B cell (primary cell): ENCODE data around the gene DLG2. TPM values are rescaled to one million over a fixed set of nuclear protein-coding genes. Genes with fewer than 3 reads are reported as not detected.

Source experiments
- ATAC-seq: fragments of 200-7000 bp; cut with Tn5 transposase; one replicate; pipeline ENCODE4 v1.10.0; 2021; ENCODE audit warnings: low read depth, mild to moderate bottlenecking, moderate number of reproducible peaks, moderate library complexity
- CTCF ChIA-PET: fragments of 350-600 bp; sonication (Branson Sonifier 250); formaldehyde crosslinking; loops from one replicate; lab custom pipeline; 2021; ENCODE audit warnings: antibody characterized with exemption, inconsistent platforms; lab: Charles Lee
- POLR2A ChIA-PET: fragments of 350-600 bp; sonication (Branson Sonifier 250); formaldehyde crosslinking; loops from one replicate; lab custom pipeline; 2021; ENCODE audit warnings: antibody characterized with exemption; lab: Charles Lee
- DNase-seq: peaks from one replicate; pipeline ENCODE4 v3.0.0; 2013
- H2AFZ ChIP-seq: 2 replicates; pipeline ENCODE4 v1.6.1; 2012; ENCODE audit warnings: mild to moderate bottlenecking, low read depth, low read length; ENCODE audit not compliant: insufficient read depth, poor library complexity, severe bottlenecking
- H3K27ac ChIP-seq, 2 donors: 1 replicate in 1 of 2; 2 replicates in 1 of 2; pipeline ENCODE4 v1.5.1; 2012 to 2013; ENCODE audit warnings: low read length in 2 of 2, mild to moderate bottlenecking in 2 of 2, moderate library complexity in 1 of 2
- H3K27me3 ChIP-seq, 4 experiments: fragments of 200-600 bp in 1 of 4; sonication (generic) in 1 of 4; replicated peaks in 1 of 4; 1 replicate in 2 of 4; 2 replicates in 2 of 4; pipeline versions ENCODE4 v1.6.1 to v1.7.0; 2013 to 2016; ENCODE audit warnings: low read length in 3 of 4, mild to moderate bottlenecking in 2 of 4, mixed read lengths in 1 of 4, moderate library complexity in 1 of 4; ENCODE audit not compliant: insufficient read depth in 4 of 4, control insufficient read depth in 3 of 4; ENCODE audit errors: control extremely low read depth in 1 of 4
- H3K36me3 ChIP-seq, 2 experiments: replicated peaks in 1 of 2; 1 replicate in 1 of 2; 2 replicates in 1 of 2; pipeline versions ENCODE4 v1.6.1 to v1.7.1; 2013; ENCODE audit warnings: low read length in 1 of 2; ENCODE audit not compliant: insufficient read depth in 2 of 2, control insufficient read depth in 1 of 2; ENCODE audit errors: control extremely low read depth in 1 of 2, extremely low read depth in 1 of 2
- H3K4me1 ChIP-seq, 2 donors: fragments of 200-600 bp in 1 of 2; sonication (generic) in 1 of 2; 1 replicate in 1 of 2; 2 replicates in 1 of 2; pipeline versions ENCODE4 v1.5.1 to v1.6.1; 2013 to 2017; ENCODE audit warnings: low read length in 2 of 2; ENCODE audit not compliant: control insufficient read depth in 2 of 2, insufficient read depth in 2 of 2
- H3K4me2 ChIP-seq: replicated peaks from 2 replicates; pipeline ENCODE3; 2012; ENCODE audit warnings: mild to moderate bottlenecking, low read depth, low read length; ENCODE audit not compliant: poor library complexity, severe bottlenecking
- H3K4me3 ChIP-seq, 5 experiments: fragments of 200-600 bp in 1 of 5; sonication (generic) in 1 of 5; 1 replicate in 3 of 5; 2 replicates in 2 of 5; pipeline versions ENCODE4 v1.5.1 to v1.7.0; 2011 to 2016; ENCODE audit warnings: low read length in 4 of 5, mild to moderate bottlenecking in 4 of 5, low read depth in 2 of 5, control low read depth in 1 of 5, moderate library complexity in 1 of 5; ENCODE audit not compliant: insufficient read depth in 1 of 5; ENCODE audit errors: control extremely low read depth in 1 of 5, extremely low read depth in 1 of 5
- H3K79me2 ChIP-seq: fragments of 200-600 bp; sonication (generic); one replicate; pipeline ENCODE4 v1.6.0; 2016; ENCODE audit warnings: low read length; ENCODE audit not compliant: control insufficient read depth, insufficient read depth
- H3K9ac ChIP-seq: fragments of 200-600 bp; sonication (generic); 2 replicates; pipeline ENCODE4 v1.6.1; 2017; ENCODE audit warnings: mild to moderate bottlenecking, low read length, moderate library complexity
- H3K9me3 ChIP-seq, 3 donors: one replicate each; pipeline versions ENCODE4 v1.6.1 to v1.7.1; 2013; ENCODE audit warnings: low read length in 2 of 3; ENCODE audit not compliant: control insufficient read depth in 2 of 3, insufficient read depth in 1 of 3; ENCODE audit errors: control extremely low read depth in 1 of 3
- H4K20me1 ChIP-seq: 2 replicates; pipeline ENCODE4 v1.6.0; 2012; ENCODE audit warnings: mild to moderate bottlenecking, low read length; ENCODE audit not compliant: insufficient read depth, control insufficient read depth, poor library complexity, severe bottlenecking
- H3K27ac Mint-ChIP-seq: one replicate; pipeline ENCODE4 v1.8.0; 2021; ENCODE audit warnings: mixed read lengths
- H3K27me3 Mint-ChIP-seq: one replicate; pipeline ENCODE4 v1.8.0; 2021; ENCODE audit warnings: mixed read lengths
- H3K4me1 Mint-ChIP-seq: one replicate; pipeline ENCODE4 v1.8.0; 2021; ENCODE audit warnings: mixed read lengths
- H3K4me3 Mint-ChIP-seq: one replicate; pipeline ENCODE4 v1.8.0; 2021; ENCODE audit warnings: mixed read lengths
- H3K9me3 Mint-ChIP-seq: one replicate; pipeline ENCODE4 v1.8.0; 2022; ENCODE audit warnings: mixed read lengths; ENCODE audit not compliant: insufficient read depth
- EZH2 ChIP-seq: IDR thresholded peaks from 2 replicates; pipeline ENCODE4 v1.6.1; 2012; ENCODE audit warnings: borderline replicate concordance, low read depth, mild to moderate bottlenecking, moderate library complexity, low read length; ENCODE audit not compliant: insufficient read depth, poor library complexity, severe bottlenecking
- WGBS: methylation state at CpG from one replicate; pipeline ENCODE4 v1.1.5; 2013; ENCODE audit warnings: missing lambda C conversion rate; ENCODE audit not compliant: insufficient coverage; 5-methylcytosine and 5-hydroxymethylcytosine counted together
- intact Hi-C: fragments of 100-400 bp; cut with micrococcal nuclease; formaldehyde crosslinking; loops from one replicate; pipeline ENCODE4 v1.10.0; 2022
- polyA plus RNA-seq: library from polyadenylated mRNA; depleted of rRNA; stranded (reverse); fragments of >200 nt; gene quantifications from 2 replicates; pipeline ENCODE4 v1.2.3, GENCODE V29; 2012
- total RNA-seq, 2 donors: library from RNA; stranded (reverse); fragments of 120-200 nt in 1 of 2; gene quantifications; 1 replicate in 1 of 2; 2 replicates in 1 of 2; pipeline versions ENCODE4 v1.2.3 to v1.2.4, GENCODE V29; 2013 to 2022
- TF ChIP-seq, protein P1 (sequence below): fragments of 200-600 bp; IDR thresholded peaks from one replicate; pipeline ENCODE4 v1.8.0; 2022; ENCODE audit warnings: antibody characterized with exemption, mild to moderate bottlenecking

Gene DLG2
- total and polyA plus RNA-seq, 2 donors (not counting 1 experiment from before 2014, with no cell fraction given): 0.54 to 5.4 TPM

- Mint-ChIP-seq H3K9me3 (no peaks in the 10 kb centered on the region), H3K27me3 (peaks cover 4% of the 10 kb centered on the region), H3K27ac (no peak overlapping the region), H3K4me1 (no peaks in the 10 kb centered on the region), H3K4me3 (no peak overlapping the region)
- CTCF ChIA-PET: no interaction called here
- Histone ChIP-seq H3K4me1 (no peaks in the 10 kb centered on the region), H3K9me3 (no peaks in the 10 kb centered on the region), H3K4me3 (no peak overlapping the region), H3K9ac (no peak overlapping the region), H2AFZ (no peak overlapping the region), H4K20me1 (no peaks in the 10 kb centered on the region), H3K36me3 (no peaks in the 10 kb centered on the region), H3K4me2 (no peak overlapping the region), H3K27me3 (no peaks in the 10 kb centered on the region), H3K27ac (no peak overlapping the region), H3K79me2 (no peaks in the 10 kb centered on the region)
- intact Hi-C loops: no loop called here
- TF ChIP-seq, protein P1, sequence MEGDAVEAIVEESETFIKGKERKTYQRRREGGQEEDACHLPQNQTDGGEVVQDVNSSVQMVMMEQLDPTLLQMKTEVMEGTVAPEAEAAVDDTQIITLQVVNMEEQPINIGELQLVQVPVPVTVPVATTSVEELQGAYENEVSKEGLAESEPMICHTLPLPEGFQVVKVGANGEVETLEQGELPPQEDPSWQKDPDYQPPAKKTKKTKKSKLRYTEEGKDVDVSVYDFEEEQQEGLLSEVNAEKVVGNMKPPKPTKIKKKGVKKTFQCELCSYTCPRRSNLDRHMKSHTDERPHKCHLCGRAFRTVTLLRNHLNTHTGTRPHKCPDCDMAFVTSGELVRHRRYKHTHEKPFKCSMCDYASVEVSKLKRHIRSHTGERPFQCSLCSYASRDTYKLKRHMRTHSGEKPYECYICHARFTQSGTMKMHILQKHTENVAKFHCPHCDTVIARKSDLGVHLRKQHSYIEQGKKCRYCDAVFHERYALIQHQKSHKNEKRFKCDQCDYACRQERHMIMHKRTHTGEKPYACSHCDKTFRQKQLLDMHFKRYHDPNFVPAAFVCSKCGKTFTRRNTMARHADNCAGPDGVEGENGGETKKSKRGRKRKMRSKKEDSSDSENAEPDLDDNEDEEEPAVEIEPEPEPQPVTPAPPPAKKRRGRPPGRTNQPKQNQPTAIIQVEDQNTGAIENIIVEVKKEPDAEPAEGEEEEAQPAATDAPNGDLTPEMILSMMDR: no peak
- TF ChIP-seq EZH2: no peak
- ATAC-seq (no peak), DNase-seq (no peak)
- POLR2A ChIA-PET: no interaction called here
Measured at GRCh38 chr11:84468235-84468634, 1158.9 kb downstream of the DLG2 start.

DNA sequence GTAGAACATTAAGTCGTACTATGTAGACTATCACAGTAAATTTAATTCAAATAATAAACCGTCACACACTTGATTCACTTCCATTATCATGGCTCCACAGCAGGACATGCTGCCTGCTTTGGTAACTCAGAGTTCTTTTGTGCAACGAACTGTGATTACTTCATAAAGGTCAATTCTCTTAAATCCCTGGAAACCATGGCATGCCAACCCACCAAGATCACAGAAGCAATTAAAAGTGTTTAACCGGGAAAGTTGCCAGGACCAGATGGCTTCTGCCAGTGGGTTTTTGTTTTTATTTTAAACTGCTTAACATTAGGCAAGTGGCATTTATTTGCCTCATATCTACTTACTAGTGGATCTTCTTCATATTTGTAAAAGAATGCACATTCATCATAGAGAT lies 1162.1 kb downstream of the DLG2 start:
- intact Hi-C loops: no loop called here
- H3K27ac ChIP-seq: no peak overlapping the region
- DNase-seq (no peak), ATAC-seq (no peak)
- TF ChIP-seq, protein P1: no peak
- no peak for TF ChIP-seq EZH2
- Mint-ChIP-seq H3K4me3 (no peak overlapping the region), H3K9me3 (no peaks in the 10 kb centered on the region), H3K27ac (no peak overlapping the region), H3K27me3 (peaks cover 4% of the 10 kb centered on the region), H3K4me1 (no peaks in the 10 kb centered on the region)
- no peak overlapping the region for H3K4me2 ChIP-seq
- no peaks in the 10 kb centered on the region for H3K4me1 ChIP-seq
- no peaks in the 10 kb centered on the region for H3K9me3 ChIP-seq
- ChIA-PET CTCF (no interaction called here), POLR2A (no interaction called here)
- no peak overlapping the region for H3K9ac ChIP-seq
- no peak overlapping the region for H2AFZ ChIP-seq
- no peaks in the 10 kb centered on the region for H4K20me1 ChIP-seq
- 100% methylated on average over 1 of the region's 4 CpGs for WGBS
- no peaks in the 10 kb centered on the region for H3K27me3 ChIP-seq
- no peaks in the 10 kb centered on the region for H3K36me3 ChIP-seq
- H3K4me3 ChIP-seq: no peak overlapping the region
- H3K79me2 ChIP-seq: no peaks in the 10 kb centered on the region
